GM18909 (cell line): ENCODE measurements around the gene GSE1.

ENCODE experiments used
- ATAC-seq: cut with Tn5 transposase; IDR thresholded peaks from one replicate; pipeline ENCODE4 v1.9.1; 2021; ENCODE audit warnings: mild to moderate bottlenecking; ENCODE audit not compliant: unreplicated experiment, poor library complexity

Gene GSE1

DNA sequence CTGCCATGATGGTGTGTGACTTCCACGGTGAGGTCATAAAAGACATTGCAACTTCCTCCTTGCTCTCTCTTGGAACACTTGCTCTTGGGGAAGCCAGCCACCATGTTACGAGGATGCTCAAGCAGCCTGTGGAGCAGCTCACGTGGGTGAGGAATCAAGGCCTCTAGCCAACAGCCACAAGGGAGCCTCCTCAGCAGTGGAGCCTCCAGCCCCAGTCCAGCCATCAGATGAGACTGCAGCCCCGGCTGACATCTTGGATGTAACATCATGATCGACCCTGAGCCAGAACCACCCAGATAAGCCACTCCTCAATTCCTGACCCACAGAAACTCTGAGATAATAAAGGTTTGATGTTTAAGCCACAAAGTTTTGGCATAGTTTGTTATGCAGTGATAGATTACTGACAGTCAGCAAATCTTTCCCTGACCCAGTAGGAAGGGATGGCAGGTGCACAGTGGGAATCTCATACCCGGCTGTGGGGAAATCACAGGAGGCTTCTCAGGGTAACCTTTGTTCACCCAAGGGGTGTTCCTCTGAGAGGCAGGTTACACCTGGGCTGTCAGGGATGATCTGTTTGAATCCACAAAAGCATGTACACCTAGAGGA, 99.0 kb downstream of the GSE1 start:
- ATAC-seq: no peak

GRCh38 chr16:85712801-85713200, 99.7 kb downstream of the GSE1 start:
- ATAC-seq: no peak

DNA sequence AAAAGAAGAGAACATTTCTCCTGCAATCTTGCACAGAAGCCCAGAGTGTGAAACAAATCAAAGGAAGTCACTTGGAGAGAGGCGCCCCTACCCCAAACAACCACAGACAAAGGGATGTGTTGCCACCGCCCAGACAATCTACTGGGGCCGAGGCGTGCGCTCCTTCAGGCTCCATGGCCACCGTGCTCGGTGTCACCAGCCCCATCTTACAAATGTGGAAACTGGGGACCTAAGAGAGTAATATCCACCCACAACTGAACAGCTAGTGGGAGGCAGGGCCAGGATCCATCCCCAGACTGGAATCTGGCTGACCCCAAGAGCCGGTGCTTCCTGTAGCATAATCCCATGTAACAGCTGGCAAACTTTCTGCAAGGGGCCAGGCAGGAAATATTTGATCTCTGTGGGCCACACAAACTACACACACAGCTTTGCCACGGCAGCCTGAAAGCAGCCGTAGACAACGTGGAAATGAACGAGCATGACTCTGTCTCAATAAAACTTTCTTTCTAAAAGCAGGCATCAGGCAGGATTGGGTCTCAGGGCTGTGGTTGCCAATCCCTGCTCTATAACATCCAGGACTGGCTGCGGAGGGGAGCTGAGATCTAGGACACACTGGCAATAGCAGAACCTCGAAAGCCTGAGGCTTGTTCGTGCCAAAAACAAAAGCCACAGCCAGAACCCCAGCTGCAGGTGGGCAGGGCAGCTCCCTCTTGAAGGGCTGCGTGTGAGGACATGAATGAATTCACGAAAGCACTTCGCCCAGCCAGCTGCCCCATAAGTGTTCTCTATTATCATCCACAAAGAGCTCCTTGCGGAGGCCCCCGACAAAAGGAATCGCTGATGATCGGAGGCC, 102.3 kb downstream of the GSE1 start:
- no peak for ATAC-seq

DNA sequence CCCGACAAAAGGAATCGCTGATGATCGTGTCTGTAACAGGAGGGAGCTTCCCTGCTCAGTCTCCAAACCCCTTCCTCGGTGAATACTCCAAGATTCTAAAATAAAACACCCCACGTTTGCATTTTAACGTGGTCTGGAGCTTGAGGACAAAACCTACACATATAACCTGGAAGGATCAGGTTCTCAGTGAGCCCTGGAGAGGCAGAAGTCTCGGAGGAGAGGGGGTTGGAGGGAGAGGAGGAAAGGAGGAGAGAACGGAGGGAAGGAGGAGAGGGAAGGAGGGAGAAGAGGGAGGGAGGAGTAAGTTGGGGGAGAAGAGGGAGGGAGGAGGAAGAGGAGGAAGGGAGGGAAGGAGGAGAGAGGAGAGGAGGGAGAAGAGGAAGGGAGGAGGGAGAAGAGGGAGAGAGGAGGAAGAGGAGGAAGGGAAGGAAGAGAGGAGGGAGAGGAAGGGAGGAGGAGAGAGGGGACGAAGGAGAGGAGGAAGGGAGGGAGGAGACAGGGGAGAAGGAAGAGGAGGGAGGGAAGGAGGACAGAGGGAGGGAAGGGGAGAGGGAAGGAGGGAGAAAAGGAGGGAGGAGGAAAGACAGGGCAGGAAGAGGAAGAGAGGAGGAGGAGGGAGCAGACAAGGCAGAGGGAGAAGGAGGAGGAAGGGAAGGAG, 103.0 kb downstream of the GSE1 start:
- ATAC-seq: no peak

GRCh38 chr16:85716680-85717038, 103.5 kb downstream of the GSE1 start:
- no peak for ATAC-seq

- no peak for ATAC-seq
These were observed 104.5 kb downstream of the GSE1 start for GRCh38 chr16:85717393-85718152.

DNA sequence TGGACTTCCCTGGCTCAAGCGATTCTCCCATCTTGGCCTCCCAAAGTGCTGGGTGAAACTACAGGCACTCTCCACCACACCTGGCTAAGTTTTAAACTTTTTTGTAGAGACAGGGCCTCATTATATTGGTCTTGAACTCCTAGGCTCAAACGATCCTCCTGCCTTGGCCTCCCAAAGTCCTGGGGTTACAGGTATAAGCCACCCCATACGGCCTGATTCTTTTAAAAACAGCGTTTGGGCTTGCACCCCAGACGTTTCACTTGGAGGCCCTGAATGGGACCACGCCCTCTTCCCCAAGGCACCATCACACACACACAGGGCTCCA, 105.0 kb downstream of the GSE1 start:
- no peak for ATAC-seq

GRCh38 chr16:85718682-85719081, 105.6 kb downstream of the GSE1 start:
- ATAC-seq: no peak

DNA sequence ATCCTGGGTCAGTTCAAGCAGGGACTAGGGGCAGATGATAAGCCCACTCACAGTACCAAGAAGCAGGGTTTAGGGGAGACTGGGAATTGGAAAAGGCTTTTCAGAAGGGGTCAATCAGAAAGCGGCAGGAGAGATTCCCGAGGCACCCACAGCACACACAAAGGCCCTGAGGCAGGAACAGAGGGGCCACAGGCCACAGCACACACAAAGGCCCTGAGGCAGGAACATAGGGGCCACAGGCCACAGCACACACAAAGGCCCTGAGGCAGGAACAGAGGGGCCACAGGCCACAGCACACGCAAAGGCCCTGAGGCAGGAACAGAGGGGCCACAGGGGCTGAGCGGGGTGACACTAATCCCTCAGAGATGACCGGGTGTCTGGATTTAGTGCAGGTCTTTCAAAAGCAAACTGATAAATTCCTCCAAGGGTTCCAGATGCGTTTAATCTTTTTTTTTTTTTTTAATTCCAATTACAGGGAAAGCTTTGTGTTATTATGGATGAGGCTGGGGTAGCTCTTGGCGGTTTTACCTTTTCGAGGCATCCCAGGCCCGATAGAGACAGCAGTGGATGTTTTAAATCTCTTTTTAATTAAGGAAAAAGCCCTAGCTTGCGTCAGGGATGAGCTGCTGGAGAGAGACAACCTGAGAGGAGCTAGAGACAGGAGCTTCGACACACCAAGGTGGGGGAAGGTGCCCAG, 106.6 kb downstream of the GSE1 start:
- ATAC-seq: no peak

DNA sequence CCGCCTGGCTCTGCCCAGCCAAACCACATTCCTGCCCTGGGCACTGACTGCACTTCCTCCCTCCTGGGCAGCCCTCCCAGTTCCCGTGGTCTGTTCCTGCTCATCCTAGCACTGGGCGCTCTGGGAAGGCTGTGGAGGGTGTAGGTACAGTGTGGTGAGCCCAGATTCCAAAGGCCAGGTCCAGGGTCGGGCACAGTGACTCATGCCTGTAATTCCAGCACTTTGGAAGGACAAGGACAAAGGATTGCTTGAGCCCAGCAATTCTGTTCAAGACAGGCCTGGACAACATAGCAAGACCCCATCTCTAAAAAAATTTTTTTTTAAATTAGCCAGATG, 107.1 kb downstream of the GSE1 start:
- ATAC-seq: no peak

GRCh38 chr16:85722128-85722893, 109.2 kb downstream of the GSE1 start:
- ATAC-seq: no peak

GRCh38 chr16:85724126-85724879, 111.2 kb downstream of the GSE1 start:
- ATAC-seq: no peak

GRCh38 chr16:85724936-85725335, 111.8 kb downstream of the GSE1 start:
- ATAC-seq: no peak
